ENCODE measurements around the gene DDX39A. TPM values are rescaled to one million over a fixed set of nuclear protein-coding genes. Genes with fewer than 3 reads are reported as not detected.
"Not testable (repeated sequence)": the region's sequence is repeated elsewhere in the genome, so short reads cannot be mapped to it uniquely, and the experiment has no call there.

DDX39A gene
- total RNA-seq, 1 donor from 2014 or later: 81.8 TPM

DNA sequence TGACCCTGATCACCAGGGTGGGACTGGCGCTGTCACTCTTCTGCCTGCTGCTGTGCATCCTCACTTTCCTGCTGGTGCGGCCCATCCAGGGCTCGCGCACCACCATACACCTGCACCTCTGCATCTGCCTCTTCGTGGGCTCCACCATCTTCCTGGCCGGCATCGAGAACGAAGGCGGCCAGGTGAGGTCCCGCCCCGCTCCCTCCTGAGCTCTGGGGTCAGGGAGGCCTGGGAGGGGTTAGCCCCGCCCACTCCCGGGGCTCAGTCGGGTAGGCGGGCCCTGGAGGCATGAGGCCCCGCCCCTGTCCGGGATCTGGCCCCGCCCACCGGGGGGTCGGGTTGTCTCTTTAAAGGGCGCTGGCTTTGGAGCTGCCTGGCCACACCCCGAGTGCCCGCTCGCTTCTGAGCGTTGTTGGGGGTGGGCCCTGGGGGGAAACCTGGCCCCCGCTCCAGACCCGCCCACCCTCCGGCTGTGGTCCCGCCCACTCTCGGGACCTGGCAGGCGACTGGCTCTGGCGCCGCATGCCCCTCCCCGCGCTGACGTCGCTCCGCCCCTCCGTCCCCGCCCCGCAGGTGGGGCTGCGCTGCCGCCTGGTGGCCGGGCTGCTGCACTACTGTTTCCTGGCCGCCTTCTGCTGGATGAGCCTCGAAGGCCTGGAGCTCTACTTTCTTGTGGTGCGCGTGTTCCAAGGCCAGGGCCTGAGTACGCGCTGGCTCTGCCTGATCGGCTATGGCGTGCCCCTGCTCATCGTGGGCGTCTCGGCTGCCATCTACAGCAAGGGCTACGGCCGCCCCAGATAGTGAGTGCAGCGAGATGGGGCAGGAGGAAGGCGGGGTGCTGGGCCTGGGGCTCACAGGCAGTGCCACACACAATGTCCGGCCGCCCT is 13.1 kb downstream of the DDX39A start:
- Histone ChIP-seq H3K4me3 (peak overlapping the region; percentile 25 to 29), H3K27ac (peak overlapping the region; percentile 67), H3K4me1 (peaks cover 19% of the 10 kb centered on the region), H3K27me3 (no peaks in the 10 kb centered on the region), H3K36me3 (peaks cover 0 to 53% of the 10 kb centered on the region in 2 donors), H3K9me3 (no peaks in the 10 kb centered on the region)
- TF ChIP-seq POLR2A (IDR thresholded peaks at IDR 0.05): no peak
- TF ChIP-seq, protein P1, sequence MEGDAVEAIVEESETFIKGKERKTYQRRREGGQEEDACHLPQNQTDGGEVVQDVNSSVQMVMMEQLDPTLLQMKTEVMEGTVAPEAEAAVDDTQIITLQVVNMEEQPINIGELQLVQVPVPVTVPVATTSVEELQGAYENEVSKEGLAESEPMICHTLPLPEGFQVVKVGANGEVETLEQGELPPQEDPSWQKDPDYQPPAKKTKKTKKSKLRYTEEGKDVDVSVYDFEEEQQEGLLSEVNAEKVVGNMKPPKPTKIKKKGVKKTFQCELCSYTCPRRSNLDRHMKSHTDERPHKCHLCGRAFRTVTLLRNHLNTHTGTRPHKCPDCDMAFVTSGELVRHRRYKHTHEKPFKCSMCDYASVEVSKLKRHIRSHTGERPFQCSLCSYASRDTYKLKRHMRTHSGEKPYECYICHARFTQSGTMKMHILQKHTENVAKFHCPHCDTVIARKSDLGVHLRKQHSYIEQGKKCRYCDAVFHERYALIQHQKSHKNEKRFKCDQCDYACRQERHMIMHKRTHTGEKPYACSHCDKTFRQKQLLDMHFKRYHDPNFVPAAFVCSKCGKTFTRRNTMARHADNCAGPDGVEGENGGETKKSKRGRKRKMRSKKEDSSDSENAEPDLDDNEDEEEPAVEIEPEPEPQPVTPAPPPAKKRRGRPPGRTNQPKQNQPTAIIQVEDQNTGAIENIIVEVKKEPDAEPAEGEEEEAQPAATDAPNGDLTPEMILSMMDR (IDR thresholded peaks at IDR 0.05): peak; percentile 76 to 84 (median 81)
- peak in 1 of 2 donors; percentile 64 for TF ChIP-seq POLR2AphosphoS5 (IDR thresholded peaks at IDR 0.05; ENCODE audit: insufficient read depth in 1 of 2, low read depth in 1 of 2)
- intact Hi-C loops (cut with DNase I): no loop called here
- DNase-seq (ENCODE audit: extremely low spot score in 2 of 2): no peak

DNA sequence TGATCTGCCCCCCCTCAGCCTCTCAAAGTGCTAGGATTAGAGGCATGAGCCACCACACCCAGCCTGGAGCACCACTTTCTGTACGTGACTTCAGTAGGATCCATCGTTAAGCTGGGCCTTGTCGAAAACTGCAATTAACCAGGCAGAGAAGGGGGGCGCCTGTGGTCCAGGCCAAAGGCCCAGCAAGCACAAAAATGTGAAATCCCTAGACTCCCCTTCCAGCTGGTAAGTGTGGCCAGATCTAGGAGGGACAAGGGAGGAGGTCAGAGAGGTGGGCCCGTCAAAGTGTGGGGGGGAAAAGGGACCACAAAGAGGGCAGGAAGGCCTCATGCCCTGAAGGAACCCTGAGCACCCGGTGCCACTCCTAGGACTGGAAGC is 13.8 kb downstream of the DDX39A start:
- intact Hi-C loops (cut with DNase I): no loop called here
- DNase-seq (ENCODE audit: extremely low spot score in 2 of 2): no peak
- Histone ChIP-seq H3K27ac (peak overlapping the region; percentile 67), H3K36me3 (peaks cover 0 to 47% of the 10 kb centered on the region in 2 donors), H3K9me3 (no peaks in the 10 kb centered on the region), H3K4me1 (peaks cover 19% of the 10 kb centered on the region), H3K27me3 (no peaks in the 10 kb centered on the region), H3K4me3 (peak overlapping the region in 1 of 2 donors; percentile 29)
- TF ChIP-seq POLR2A (IDR thresholded peaks at IDR 0.05) (no peak), POLR2AphosphoS5 (IDR thresholded peaks at IDR 0.05; ENCODE audit: insufficient read depth in 1 of 2, low read depth in 1 of 2) (no peak)

DNA sequence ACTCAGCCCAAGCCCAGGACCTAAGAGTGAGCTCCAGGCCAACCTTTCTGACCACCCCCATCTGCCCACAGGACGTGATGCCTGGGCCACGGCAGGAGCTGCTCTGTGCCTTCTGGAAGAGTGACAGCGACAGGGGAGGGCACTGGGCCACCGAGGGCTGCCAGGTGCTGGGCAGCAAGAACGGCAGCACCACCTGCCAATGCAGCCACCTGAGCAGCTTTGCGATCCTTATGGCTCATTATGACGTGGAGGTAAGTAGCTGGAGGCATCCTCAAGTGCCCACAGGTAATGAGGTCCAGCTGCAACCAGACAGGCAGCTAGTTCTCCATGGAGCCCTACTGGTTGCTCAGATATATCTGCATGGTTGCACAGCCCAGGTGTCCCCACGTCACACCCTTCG is 14.8 kb downstream of the DDX39A start:
- DNase-seq (ENCODE audit: extremely low spot score in 2 of 2): no peak
- H3K27me3 ChIP-seq: no peaks in the 10 kb centered on the region
- no peak for TF ChIP-seq POLR2AphosphoS5 (IDR thresholded peaks at IDR 0.05; ENCODE audit: insufficient read depth in 1 of 2, low read depth in 1 of 2)
- H3K27ac ChIP-seq: no peak overlapping the region
- peaks cover 0 to 36% of the 10 kb centered on the region in 2 donors for H3K36me3 ChIP-seq
- H3K4me1 ChIP-seq: peaks cover 19% of the 10 kb centered on the region
- H3K4me3 ChIP-seq: no peak overlapping the region
- H3K9me3 ChIP-seq: no peaks in the 10 kb centered on the region
- intact Hi-C loops (cut with DNase I): no loop called here

DNA sequence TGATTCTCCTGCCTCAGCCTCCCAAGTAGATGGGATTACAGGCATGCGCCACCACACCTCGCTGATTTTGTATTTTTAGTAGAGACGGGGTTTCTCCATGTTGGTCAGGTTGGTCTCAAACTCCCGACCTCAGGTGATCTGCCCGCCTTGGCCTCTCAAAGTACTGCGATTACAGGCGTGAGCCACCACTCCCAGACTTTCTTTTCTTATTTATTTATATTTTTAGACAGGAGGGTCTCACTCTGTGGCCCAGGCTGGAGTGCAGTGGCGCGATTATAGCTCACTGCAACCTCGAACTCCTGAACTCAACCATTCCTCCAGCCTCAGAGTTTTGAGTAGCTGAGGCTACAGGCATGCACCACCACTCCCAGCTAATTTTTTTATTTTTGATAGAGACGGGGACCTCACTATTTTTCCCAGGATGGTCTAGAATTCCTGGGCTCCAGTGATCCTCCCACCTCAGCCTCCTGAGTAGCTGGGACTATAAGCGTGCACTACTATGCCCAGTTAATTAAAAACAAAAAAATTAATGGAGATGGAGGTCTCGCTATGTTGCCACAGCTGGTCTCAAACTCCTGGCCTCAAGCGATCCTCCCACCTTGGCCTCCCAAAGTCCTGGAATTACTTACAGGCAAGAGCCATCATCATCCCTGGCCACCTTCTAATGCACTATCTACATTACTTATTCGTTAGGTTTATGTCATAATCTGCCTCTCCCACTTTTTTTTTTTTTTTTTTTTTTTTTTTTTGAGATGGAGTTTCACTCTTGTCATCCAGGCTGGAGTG is 15.8 kb downstream of the DDX39A start:
- intact Hi-C loops (cut with DNase I): not testable (repeated sequence)
- H3K4me1 ChIP-seq: peaks cover 19% of the 10 kb centered on the region

DNA sequence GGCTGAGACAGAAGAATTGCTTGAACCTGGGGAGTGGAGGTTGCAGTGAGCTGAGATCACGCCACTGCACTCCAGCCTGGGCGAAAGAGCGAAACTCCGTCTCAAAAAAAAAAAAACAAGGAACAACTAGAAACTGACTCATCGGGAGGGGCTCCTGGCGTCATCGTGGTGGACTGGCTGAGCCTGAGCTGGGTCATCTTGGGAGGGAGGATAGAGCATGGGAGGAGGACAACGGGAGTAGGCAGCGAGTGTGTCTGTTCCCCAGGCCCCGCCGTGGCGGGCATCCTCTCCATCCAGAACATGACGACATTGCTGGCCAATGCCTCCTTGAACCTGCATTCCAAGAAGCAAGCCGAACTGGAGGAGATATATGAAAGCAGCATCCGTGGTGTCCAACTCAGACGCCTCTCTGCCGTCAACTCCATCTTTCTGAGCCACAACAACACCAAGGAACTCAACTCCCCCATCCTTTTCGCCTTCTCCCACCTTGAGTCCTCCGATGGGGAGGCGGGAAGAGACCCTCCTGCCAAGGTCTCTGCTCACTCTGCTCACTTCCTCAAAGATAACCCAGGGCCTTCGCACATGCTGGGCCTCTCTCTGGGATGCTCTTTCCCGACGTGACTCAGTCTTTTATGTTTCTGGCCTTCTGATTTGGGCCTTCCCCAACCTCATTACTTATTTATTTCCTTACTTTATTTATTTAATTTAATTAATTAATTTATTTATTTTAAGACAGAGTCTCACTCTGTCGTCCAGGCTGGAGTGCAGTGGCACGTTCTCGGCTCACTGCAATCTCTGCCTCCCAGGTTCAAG is 16.6 kb downstream of the DDX39A start:
- Histone ChIP-seq H3K4me3 (no peak overlapping the region), H3K27ac (peak overlapping the region; percentile 63), H3K36me3 (peaks cover 0 to 18% of the 10 kb centered on the region in 2 donors), H3K4me1 (peaks cover 19% of the 10 kb centered on the region), H3K27me3 (no peaks in the 10 kb centered on the region), H3K9me3 (no peaks in the 10 kb centered on the region)
- TF ChIP-seq, protein P1 (IDR thresholded peaks at IDR 0.05): no peak
- TF ChIP-seq POLR2A (IDR thresholded peaks at IDR 0.05) (no peak), POLR2AphosphoS5 (IDR thresholded peaks at IDR 0.05; ENCODE audit: insufficient read depth in 1 of 2, low read depth in 1 of 2) (peak; percentile 60 to 63)
- intact Hi-C loops (cut with DNase I): no loop called here
- DNase-seq (ENCODE audit: extremely low spot score in 2 of 2): no peak

More for the DNA sequence above, 15.8 kb downstream of the DDX39A start:
- not testable (repeated sequence) for H3K27ac ChIP-seq; DNase-seq (ENCODE audit: extremely low spot score in 2 of 2); H3K27me3 ChIP-seq; H3K4me3 ChIP-seq; H3K9me3 ChIP-seq
- peaks cover 0 to 26% of the 10 kb centered on the region in 2 donors for H3K36me3 ChIP-seq

Measured in vagina (tissue), 2 donors.